RWPE2 (cell line): ENCODE results near the gene MRGPRE.
A peak's percentile ranks its signal among the peaks of the same experiment; 100 is the strongest.

Experiments used
- ATAC-seq: fragments of 200-7000 bp; cut with Tn5 transposase; 3 replicates; pipeline ENCODE4 v1.9.1; 2021; ENCODE audit warnings: low read depth
- DNase-seq: peaks from one replicate; pipeline ENCODE4 v3.0.0-alpha.2; 2020; ENCODE audit warnings: low spot score
- H3K27ac ChIP-seq: fragments of 450-650 bp; 2 replicates; pipeline ENCODE4 v1.5.1; 2017; ENCODE audit warnings: mild to moderate bottlenecking; ENCODE audit not compliant: poor library complexity, severe bottlenecking
- H3K27me3 ChIP-seq: fragments of 250-450 bp; sonication (Bioruptor Pico); 2 replicates; pipeline ENCODE4 v1.5.1; 2021; ENCODE audit warnings: mild to moderate bottlenecking, moderate library complexity; ENCODE audit not compliant: insufficient read depth, poor library complexity, severe bottlenecking
- H3K36me3 ChIP-seq: fragments of 250-450 bp; sonication (Bioruptor Pico); 2 replicates; pipeline ENCODE4 v1.5.1; 2020; ENCODE audit warnings: low read depth, mild to moderate bottlenecking, moderate library complexity
- H3K4me1 ChIP-seq: fragments of 250-450 bp; sonication (Bioruptor Pico); 2 replicates; pipeline ENCODE4 v1.5.1; 2021; ENCODE audit warnings: mild to moderate bottlenecking, moderate library complexity; ENCODE audit not compliant: insufficient read depth, poor library complexity, severe bottlenecking
- H3K4me3 ChIP-seq: fragments of 250-450 bp; sonication (Bioruptor Pico); 2 replicates; pipeline ENCODE4 v1.5.1; 2021; ENCODE audit warnings: mild to moderate bottlenecking, moderate library complexity; ENCODE audit not compliant: severe bottlenecking
- H3K9me3 ChIP-seq: fragments of 250-450 bp; sonication (Bioruptor Pico); 2 replicates; pipeline ENCODE4 v1.5.1; 2021; ENCODE audit warnings: mild to moderate bottlenecking, moderate library complexity; ENCODE audit not compliant: severe bottlenecking
- TF ChIP-seq, protein P1 (sequence below): fragments of 450-650 bp; IDR thresholded peaks from one replicate; pipeline ENCODE4 v1.5.1; 2017; ENCODE audit warnings: mild to moderate bottlenecking, moderate library complexity; ENCODE audit not compliant: poor library complexity, severe bottlenecking

Gene MRGPRE

DNA sequence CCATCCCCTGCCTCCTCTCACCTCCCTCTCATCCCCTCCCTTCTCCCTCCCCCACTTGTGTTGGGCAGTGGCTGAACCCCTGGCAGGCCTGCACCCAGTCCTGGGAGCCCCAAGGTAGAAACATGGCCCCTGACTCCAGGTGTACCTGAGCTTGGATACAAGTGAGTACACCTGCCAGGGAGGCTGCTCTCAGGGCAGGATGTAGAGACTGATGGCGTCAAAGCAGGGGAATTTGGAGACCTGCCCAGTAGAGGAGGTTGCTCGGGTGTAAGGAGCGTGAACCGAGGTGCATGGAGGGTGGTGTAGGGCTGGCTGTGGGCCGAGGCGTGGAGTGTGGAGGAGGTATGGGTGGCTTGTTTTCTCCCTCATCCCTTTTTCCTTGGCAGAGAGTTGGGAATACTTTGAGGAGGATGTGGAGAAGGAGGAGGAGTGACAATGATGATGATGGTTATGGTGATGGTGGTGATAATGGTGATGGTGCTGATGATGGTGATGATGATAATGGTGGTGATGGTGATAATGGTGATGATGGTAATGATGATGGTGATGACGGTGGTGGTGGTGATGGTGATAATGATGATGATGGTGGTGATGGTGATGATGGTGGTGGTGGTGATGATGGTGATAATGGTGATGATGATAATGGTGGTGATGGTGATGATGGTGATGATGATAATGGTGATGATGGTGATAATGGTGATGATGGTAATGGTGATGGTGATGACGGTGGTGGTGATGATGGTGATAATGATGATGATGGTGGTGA is 25.9 kb downstream of the MRGPRE start:
- no peaks in the 10 kb centered on the region for H3K36me3 ChIP-seq
- H3K27me3 ChIP-seq = peaks cover 34% of the 10 kb centered on the region
- peaks cover 3% of the 10 kb centered on the region for H3K9me3 ChIP-seq
- DNase-seq = no peak
- ATAC-seq = no peak
- no peaks in the 10 kb centered on the region for H3K4me1 ChIP-seq
- no peak overlapping the region for H3K4me3 ChIP-seq
- no peak overlapping the region for H3K27ac ChIP-seq
- TF ChIP-seq, protein P1, sequence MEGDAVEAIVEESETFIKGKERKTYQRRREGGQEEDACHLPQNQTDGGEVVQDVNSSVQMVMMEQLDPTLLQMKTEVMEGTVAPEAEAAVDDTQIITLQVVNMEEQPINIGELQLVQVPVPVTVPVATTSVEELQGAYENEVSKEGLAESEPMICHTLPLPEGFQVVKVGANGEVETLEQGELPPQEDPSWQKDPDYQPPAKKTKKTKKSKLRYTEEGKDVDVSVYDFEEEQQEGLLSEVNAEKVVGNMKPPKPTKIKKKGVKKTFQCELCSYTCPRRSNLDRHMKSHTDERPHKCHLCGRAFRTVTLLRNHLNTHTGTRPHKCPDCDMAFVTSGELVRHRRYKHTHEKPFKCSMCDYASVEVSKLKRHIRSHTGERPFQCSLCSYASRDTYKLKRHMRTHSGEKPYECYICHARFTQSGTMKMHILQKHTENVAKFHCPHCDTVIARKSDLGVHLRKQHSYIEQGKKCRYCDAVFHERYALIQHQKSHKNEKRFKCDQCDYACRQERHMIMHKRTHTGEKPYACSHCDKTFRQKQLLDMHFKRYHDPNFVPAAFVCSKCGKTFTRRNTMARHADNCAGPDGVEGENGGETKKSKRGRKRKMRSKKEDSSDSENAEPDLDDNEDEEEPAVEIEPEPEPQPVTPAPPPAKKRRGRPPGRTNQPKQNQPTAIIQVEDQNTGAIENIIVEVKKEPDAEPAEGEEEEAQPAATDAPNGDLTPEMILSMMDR = no peak

DNA sequence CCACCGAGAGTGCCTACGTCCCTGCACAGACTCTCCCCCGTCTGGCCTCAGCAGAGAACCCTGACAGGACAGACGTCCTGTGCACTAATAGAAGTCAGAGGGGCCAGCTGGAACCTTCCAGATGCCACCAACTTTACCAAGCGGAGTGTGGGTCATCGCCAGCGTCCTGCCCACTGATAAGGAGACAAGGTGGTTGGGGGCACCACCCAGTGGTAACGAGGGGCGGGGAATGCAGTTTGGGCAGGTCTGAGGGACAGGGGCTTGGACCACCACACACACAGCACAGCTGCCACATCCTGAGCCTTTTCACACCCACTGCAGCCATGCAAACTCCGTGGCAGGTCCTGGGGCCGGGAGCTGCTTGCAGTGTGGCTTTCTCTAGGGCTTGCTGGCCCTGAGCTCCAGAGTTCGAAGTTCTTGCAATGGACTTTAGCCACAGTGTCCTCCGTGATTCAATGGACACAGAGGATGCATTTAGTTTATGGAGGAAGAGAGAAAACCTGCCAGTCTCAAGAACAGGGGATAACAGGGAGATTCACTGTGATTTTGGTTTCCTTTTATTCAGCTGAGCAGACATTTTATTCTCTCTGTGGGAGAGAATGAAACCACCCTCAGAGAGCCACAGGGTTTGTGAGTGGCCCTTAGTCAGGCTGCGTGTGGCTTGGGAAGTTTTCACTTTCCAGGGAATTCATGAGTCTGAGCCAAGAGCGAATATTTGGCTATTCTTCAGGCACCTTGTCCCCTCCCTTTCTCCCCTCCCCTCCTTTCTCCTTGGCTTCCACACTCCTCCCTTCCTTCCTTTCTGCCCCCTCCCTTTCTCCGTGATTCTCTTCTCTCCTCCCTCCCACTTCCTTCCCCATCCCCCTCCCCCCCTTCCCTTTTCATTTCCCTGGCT is 26.7 kb downstream of the MRGPRE start:
- TF ChIP-seq, protein P1 = no peak
- H3K4me3 ChIP-seq = no peak overlapping the region
- no peak overlapping the region for H3K27ac ChIP-seq
- ATAC-seq (no peak), DNase-seq (no peak)
- H3K36me3 ChIP-seq = no peaks in the 10 kb centered on the region
- no peaks in the 10 kb centered on the region for H3K9me3 ChIP-seq
- H3K27me3 ChIP-seq = peaks cover 41% of the 10 kb centered on the region
- no peaks in the 10 kb centered on the region for H3K4me1 ChIP-seq

DNA sequence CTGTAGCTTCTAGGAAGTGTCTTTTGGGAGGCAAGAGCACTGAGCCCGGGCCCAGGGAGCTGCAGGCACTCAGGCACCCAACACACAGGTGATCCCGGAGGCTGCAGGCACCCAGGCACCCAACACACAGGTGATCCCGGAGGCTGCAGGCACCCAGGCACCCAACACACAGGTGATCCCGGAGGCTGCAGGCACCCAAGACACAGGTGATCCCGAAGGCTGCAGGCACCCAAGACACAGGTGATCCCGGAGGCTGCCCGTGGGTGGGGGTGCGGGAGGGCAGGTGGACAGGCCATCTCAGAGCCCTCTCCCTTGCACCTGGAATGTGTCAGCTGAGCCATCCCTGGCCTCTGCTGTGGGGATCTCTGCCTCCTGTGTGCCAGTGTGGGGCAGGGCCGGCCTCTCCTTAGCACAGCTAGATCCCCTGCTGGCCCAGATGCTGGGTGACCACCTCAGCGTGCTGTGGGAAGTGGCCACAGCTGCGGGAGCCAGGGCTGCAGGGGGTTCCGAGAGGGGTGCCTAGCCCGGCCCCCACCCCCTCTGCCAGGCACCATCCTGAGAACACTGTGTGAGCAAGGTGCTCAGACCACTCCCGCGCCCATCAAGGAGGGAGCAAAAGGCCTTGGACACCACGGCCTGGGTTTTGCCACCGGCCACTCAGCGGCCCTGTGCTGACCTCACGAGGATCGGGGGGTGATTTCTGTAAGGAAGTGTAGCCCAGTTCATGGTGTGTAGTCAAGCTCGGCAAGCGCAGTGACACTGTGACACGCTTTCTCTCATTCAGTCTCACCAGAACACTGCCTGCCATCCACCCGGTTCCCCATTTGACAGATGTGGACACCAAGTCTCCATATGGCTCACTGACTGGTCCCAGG is 27.8 kb downstream of the MRGPRE start:
- no peak overlapping the region for H3K27ac ChIP-seq
- ATAC-seq (no peak), DNase-seq (no peak)
- H3K4me1 ChIP-seq = no peaks in the 10 kb centered on the region
- no peak overlapping the region for H3K4me3 ChIP-seq
- H3K27me3 ChIP-seq = peaks cover 41% of the 10 kb centered on the region
- H3K36me3 ChIP-seq = no peaks in the 10 kb centered on the region
- no peaks in the 10 kb centered on the region for H3K9me3 ChIP-seq
- TF ChIP-seq, protein P1 = no peak

DNA sequence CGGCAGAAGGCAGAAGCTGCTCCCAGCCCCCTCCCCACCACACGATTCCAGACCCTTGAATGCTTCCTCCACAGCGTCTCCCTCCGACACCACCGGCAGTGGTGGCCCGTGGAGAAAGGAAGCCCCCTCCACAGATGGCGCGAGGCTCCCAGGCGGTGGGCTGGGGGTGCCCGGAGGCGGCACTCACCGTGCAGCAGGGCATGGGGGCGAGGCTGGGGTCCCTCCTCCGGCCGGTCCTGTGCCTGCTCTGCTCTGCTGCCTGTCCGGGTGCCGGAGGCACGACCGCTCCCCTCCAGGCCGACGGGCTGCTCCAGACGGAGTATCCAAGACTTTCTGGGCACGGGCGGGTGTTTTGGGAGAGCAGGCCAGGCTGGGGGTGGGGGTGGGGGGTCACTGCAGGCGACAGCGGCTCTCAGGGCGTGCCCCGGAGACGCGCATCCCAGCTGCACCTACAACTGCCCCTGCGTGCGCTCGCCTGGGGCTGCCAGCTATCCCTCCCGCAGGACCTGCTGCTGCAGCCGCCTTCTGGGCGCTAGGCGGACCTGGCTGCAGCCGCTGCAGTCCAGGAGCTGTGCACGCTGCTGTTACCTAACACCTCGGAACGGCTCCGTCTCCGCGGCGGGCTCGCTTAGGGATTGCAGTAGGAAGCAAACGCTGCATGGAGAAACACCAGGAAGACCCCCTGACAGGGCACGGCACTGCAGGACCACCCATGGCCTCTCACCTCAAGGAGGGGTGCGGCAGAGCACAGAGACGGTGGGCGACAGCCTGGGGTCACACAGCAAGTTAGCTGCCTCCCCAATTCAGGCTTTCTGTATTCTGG is 28.8 kb downstream of the MRGPRE start:
- Histone ChIP-seq H3K9me3 (no peaks in the 10 kb centered on the region), H3K4me1 (no peaks in the 10 kb centered on the region), H3K27me3 (peaks cover 41% of the 10 kb centered on the region), H3K36me3 (no peaks in the 10 kb centered on the region), H3K4me3 (no peak overlapping the region), H3K27ac (no peak overlapping the region)
- ATAC-seq (peak; percentile 63), DNase-seq (no peak)
- TF ChIP-seq, protein P1 = no peak
